Measurements from ENCODE around the gene GCDH. TPM values are rescaled to one million over a fixed set of nuclear protein-coding genes. Genes with fewer than 3 reads are reported as not detected.
"Not testable (repeated sequence)": the region's sequence is repeated elsewhere in the genome, so short reads cannot be mapped to it uniquely, and the experiment has no call there.

The GCDH gene
- total and polyA plus RNA-seq, 8 donors: 6.3 to 27.1 (median 15.4) TPM

DNA sequence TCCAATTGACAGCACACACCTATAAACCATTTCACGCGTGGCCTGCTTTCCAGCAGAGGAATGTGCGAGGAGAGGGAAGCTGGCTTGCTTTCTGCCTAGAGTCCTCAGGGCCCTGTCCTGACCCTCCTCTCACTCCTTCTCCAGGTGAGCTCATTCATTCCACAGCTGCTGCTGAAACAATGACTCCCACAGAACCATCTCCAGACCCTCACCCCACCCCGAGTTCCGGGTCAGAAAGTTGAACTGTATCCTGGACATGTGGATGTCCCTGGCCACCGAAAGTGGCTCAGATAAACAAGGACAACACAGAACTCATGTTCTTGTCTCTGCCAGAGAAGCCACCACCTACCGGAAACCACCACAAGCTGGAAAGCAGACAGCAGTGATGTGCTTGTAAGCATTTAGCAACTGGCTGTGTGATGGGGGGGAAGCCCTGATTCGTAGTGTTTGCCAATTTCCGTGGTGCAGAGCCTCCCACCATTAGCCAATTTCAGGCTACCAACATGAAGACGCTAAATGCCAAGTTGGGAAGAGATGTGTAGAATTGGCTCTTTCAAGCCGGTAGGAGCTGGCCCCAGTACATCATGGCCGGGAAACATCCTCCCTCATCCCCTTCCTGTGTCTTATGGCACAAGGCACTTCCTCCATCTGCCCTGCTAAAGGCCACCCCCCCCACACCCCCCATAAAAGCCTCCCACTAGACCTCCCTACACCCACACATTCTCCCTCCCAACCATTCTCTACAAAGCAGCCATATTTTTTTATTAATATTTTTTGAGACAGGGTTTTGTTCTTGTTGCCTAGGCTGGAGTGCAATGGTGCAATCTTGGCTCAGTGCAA is 23.1 kb downstream of the GCDH start:
- peak overlapping the region in 3 of 4 donors; percentile 63 to 70 (median 66) for H3K27ac ChIP-seq
- DNase-seq (no peak), ATAC-seq (peak in 3 of 4 donors; percentile 2 to 13 (median 5)), FAIRE-seq (no peak)
- H3K4me1 ChIP-seq: peaks cover 0 to 17% (median 14%) of the 10 kb centered on the region in 3 donors
- TF ChIP-seq, protein P1, sequence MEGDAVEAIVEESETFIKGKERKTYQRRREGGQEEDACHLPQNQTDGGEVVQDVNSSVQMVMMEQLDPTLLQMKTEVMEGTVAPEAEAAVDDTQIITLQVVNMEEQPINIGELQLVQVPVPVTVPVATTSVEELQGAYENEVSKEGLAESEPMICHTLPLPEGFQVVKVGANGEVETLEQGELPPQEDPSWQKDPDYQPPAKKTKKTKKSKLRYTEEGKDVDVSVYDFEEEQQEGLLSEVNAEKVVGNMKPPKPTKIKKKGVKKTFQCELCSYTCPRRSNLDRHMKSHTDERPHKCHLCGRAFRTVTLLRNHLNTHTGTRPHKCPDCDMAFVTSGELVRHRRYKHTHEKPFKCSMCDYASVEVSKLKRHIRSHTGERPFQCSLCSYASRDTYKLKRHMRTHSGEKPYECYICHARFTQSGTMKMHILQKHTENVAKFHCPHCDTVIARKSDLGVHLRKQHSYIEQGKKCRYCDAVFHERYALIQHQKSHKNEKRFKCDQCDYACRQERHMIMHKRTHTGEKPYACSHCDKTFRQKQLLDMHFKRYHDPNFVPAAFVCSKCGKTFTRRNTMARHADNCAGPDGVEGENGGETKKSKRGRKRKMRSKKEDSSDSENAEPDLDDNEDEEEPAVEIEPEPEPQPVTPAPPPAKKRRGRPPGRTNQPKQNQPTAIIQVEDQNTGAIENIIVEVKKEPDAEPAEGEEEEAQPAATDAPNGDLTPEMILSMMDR (IDR thresholded peaks at IDR 0.05): no peak
- no peaks in the 10 kb centered on the region for H3K27me3 ChIP-seq
- no peaks in the 10 kb centered on the region for H3K9me3 ChIP-seq
- WGBS, 2 donors: 75 to 76% methylated on average over 12 of the region's 12 CpGs
- intact Hi-C loops (cut with DNase I): no loop called here
- H3K36me3 ChIP-seq: no peaks in the 10 kb centered on the region
- no peak overlapping the region for H3K4me3 ChIP-seq

DNA sequence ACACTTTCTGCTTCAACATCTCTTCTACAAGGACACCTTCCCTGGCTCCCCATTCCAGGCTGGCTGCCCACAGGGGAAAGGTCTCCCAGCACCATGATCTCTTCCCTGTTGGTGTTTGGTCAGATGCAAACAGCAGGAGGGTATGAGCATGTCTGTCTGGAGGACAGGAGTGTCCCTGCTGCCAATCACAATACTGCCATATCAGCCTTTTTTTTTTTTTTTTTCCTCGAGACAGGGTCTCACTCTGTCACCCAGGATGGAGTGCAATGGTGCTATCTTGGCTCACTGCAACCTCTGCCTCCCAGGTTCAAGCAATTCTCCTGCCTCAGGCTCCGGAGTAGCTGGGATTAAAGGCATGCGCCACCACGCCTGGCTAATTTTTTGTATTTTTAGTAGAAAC is 24.9 kb downstream of the GCDH start:
- DNase-seq; H3K4me3 ChIP-seq; H3K36me3 ChIP-seq; H3K9me3 ChIP-seq; ATAC-seq; H3K27me3 ChIP-seq; FAIRE-seq; H3K27ac ChIP-seq; intact Hi-C loops (cut with DNase I): not testable (repeated sequence)
- H3K4me1 ChIP-seq: peaks cover 0 to 17% (median 14%) of the 10 kb centered on the region in 3 donors
- WGBS, 2 donors: 75 to 82% methylated on average over 4 of the region's 4 CpGs

DNA sequence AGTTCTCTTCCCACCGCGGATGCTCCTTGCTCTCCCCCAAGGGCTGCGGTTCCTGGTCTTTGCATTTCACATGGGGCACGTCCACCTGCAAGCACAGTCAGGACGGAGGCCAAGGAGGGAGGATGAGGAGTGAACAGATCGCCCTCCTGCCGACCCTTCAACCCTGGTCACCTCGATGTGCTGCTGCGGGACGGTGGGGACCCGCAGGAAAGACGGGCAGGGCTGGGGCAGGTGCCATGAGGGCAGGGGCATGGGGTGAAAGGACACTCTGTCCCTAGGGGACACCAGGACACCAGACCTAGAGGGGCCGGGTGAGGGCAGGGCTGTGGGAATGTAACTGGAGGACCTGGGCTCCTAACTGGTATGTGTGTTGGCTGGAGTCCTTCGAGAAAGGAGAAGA is 27.3 kb downstream of the GCDH start:
- Histone ChIP-seq H3K4me3 (no peak overlapping the region), H3K27ac (no peak overlapping the region), H3K27me3 (no peaks in the 10 kb centered on the region), H3K9me3 (no peaks in the 10 kb centered on the region), H3K4me1 (peaks cover 0 to 7% (median 6%) of the 10 kb centered on the region in 3 donors), H3K36me3 (peaks cover 0 to 11% (median 5%) of the 10 kb centered on the region in 3 donors)
- ATAC-seq (no peak), FAIRE-seq (no peak), DNase-seq (peak in 1 of 6 donors; percentile 74)
- TF ChIP-seq, protein P1 (IDR thresholded peaks at IDR 0.05): no peak
- WGBS, 2 donors: 88 to 90% methylated on average over 14 of the region's 14 CpGs
- intact Hi-C loops (cut with DNase I): no loop called here

DNA sequence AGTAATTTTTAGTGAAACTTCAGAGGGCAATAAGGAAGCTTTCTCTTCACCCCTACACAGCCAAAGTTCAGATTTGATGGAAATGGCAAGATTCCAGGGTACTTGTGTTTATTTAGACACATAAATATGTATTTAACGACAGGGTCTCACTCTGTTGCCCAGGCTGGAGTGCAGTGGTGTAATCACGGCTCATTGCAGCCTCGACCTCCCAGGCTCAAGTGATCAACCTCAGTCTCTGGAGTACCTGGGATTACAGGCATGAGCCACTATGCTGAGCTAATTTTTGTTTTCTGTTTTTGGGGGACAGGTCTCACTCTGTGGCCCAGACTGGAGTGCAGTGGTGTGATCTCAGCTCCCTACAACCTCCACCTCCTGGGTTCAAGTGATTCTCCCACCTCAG is 30.1 kb downstream of the GCDH start:
- FAIRE-seq (no peak), DNase-seq (no peak), ATAC-seq (no peak)
- Histone ChIP-seq H3K4me1 (no peaks in the 10 kb centered on the region), H3K36me3 (peaks cover 5 to 33% (median 30%) of the 10 kb centered on the region in 3 donors), H3K27me3 (no peaks in the 10 kb centered on the region), H3K4me3 (no peak overlapping the region), H3K27ac (no peak overlapping the region), H3K9me3 (no peaks in the 10 kb centered on the region)
- 47 to 52% methylated on average over 3 of the region's 3 CpGs for WGBS, 2 donors
- TF ChIP-seq, protein P1 (IDR thresholded peaks at IDR 0.05): no peak
- intact Hi-C loops (cut with DNase I): no loop called here

DNA sequence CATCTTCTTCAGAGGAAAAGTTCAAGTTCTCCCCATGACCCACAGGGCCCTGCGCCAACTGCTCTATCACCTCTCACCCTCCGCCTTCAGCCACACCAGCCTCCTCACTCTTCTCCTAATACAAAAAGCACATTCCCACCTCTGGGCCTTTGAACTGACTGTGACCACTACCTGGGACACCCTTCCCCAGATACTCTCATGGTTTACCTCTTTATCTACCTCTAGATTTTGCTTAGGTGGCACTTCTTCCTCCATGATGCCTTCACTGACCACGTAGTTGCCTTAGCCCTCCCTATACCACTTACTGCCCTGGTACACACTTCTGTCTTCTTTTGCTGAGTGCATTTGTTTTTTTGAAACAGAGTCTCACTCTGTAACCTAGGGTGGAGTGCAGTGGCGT is 32.0 kb downstream of the GCDH start:
- DNase-seq: no peak
- no peak for FAIRE-seq
- no peak overlapping the region for H3K27ac ChIP-seq
- no peak for ATAC-seq
- TF ChIP-seq, protein P1 (IDR thresholded peaks at IDR 0.05): no peak
- WGBS, 2 donors: 97 to 100% methylated on average over 4 of the region's 4 CpGs
- no peaks in the 10 kb centered on the region for H3K9me3 ChIP-seq
- peaks cover 9 to 48% (median 43%) of the 10 kb centered on the region in 3 donors for H3K36me3 ChIP-seq
- no peaks in the 10 kb centered on the region for H3K27me3 ChIP-seq
- intact Hi-C loops (cut with DNase I): no loop called here
- H3K4me3 ChIP-seq: no peak overlapping the region
- no peaks in the 10 kb centered on the region for H3K4me1 ChIP-seq
